Motor neuron (in vitro differentiated cells): Measurements from ENCODE around the gene FANCL. TPM values are rescaled to one million over a fixed set of nuclear protein-coding genes. Genes with fewer than 3 reads are reported as not detected.
A peak's percentile ranks its signal among the peaks of the same experiment; 100 is the strongest.
"Not testable (repeated sequence)": the region's sequence is repeated elsewhere in the genome, so short reads cannot be mapped to it uniquely, and the experiment has no call there.

Experiments
- ATAC-seq, 8 experiments: fragments of 200-7000 bp; cut with Tn5 transposase; replicated peaks in 6 of 8; 2 replicates each; pipeline ENCODE4 v1.8.0; 2021; ENCODE audit warnings: mild to moderate bottlenecking in 8 of 8, moderate library complexity in 8 of 8
- H3K27ac ChIP-seq, 2 donors: fragments of 250-450 bp; sonication (Bioruptor Pico); 2 replicates each; pipeline ENCODE4 v1.9.0; 2021; ENCODE audit warnings: antibody characterized with exemption in 2 of 2, mild to moderate bottlenecking in 2 of 2, moderate library complexity in 1 of 2
- H3K4me1 ChIP-seq, 2 donors: fragments of 250-450 bp; sonication (Bioruptor Pico); replicated peaks in 1 of 2; 2 replicates each; pipeline ENCODE4 v1.6.1; 2021; ENCODE audit warnings: antibody characterized with exemption in 2 of 2, mild to moderate bottlenecking in 2 of 2, moderate library complexity in 1 of 2
- H3K4me3 ChIP-seq, 5 donors: fragments of 250-450 bp; sonication (Bioruptor Pico); 2 replicates each; pipeline ENCODE4 v1.9.0; 2021; ENCODE audit warnings: antibody characterized with exemption in 5 of 5, mild to moderate bottlenecking in 5 of 5, moderate library complexity in 4 of 5
- WGBS, 10 experiments: fragments of 450-650 bp; shearing (Covaris generic); methylation state at CpG; one replicate each; pipeline ENCODE4 v1.0.0; 2022; 5-methylcytosine and 5-hydroxymethylcytosine counted together
- in situ Hi-C, 9 experiments: fragments of 400-800 bp; cut with MboI; loops; one replicate each; pipeline ENCODE4 v1.15.0; 2021; ENCODE audit warnings: low sequenced_read_pairs in 9 of 9, low pct_unique_long_range_greater_than_20kb in 2 of 9; ENCODE audit not compliant: unreplicated experiment in 9 of 9
- total RNA-seq, 8 experiments: library from RNA; unstranded; fragments of 300-600 nt; gene quantifications; 2 replicates each; pipeline versions ENCODE4 v1.2.3 to v1.2.4, GENCODE V29; 2022

FANCL gene
- total RNA-seq, 8 experiments from 2014 or later: 8.9 to 34.0 (median 29.5) TPM

- WGBS, 10 experiments: 91 to 100% (median 95%) methylated on average over 2 of the region's 2 CpGs; no CpG with 5 or more reads in 1 of the 10 experiments
- peaks cover 3 to 22% of the 10 kb centered on the region in 2 donors for H3K4me1 ChIP-seq
- no peak overlapping the region for H3K27ac ChIP-seq
- in situ Hi-C loops: no loop called here
- no peak overlapping the region for H3K4me3 ChIP-seq
- ATAC-seq: no peak
Measured at GRCh38 chr2:58235984-58236383, 5.1 kb downstream of the FANCL start.

DNA sequence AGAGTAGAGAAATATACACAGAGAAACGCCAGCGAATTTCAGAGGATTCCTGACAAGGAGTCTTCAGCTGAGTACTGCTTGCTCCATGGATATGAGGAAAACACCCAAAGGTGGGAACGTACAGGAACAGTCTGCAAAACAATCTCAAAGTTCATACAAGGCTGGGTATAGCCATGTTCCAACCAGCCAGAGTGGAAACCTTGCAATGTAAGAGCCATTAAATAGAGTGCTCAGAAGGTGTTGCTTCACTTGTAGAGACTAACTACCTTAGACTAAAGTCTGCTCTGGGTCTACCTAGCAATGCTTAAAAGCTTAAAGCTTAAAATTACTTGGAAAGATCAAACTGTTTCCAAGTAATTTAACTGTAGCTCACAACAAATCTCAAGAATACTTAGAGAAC lies 6.0 kb downstream of the FANCL start:
- H3K4me1 ChIP-seq: peaks cover 3 to 21% of the 10 kb centered on the region in 2 donors
- in situ Hi-C loops: no loop called here
- H3K4me3 ChIP-seq: no peak overlapping the region
- no peak overlapping the region for H3K27ac ChIP-seq
- no peak for ATAC-seq
- WGBS, 10 experiments: 76 to 100% (median 96%) methylated on average over 2 to 3 of the region's 3 CpGs; no CpG with 5 or more reads in 2 of the 10 experiments

DNA sequence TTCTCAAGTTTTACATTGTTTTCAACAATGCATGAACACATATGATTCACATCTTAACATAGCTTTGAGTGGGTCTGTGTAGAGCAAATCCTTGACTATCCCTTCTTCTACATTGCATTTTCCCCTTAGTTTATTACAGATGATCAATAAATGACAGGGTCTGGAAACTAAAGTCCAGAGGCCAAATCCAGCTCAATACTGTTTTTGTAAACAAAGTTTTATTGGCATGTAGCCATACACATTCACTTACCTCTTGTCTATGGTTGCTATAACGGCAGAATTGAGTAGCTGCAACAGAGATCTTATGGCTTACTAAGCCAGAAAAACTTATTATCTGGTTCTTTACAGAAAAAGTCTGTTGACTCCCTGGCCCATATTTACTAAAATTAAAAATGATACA lies 12.8 kb downstream of the FANCL start:
- 80 to 100% (median 100%) methylated on average over 1 of the region's 1 CpG; no CpG with 5 or more reads in 3 of the 10 experiments for WGBS, 10 experiments
- in situ Hi-C loops: no loop called here
- H3K4me1 ChIP-seq: no peaks in the 10 kb centered on the region

DNA sequence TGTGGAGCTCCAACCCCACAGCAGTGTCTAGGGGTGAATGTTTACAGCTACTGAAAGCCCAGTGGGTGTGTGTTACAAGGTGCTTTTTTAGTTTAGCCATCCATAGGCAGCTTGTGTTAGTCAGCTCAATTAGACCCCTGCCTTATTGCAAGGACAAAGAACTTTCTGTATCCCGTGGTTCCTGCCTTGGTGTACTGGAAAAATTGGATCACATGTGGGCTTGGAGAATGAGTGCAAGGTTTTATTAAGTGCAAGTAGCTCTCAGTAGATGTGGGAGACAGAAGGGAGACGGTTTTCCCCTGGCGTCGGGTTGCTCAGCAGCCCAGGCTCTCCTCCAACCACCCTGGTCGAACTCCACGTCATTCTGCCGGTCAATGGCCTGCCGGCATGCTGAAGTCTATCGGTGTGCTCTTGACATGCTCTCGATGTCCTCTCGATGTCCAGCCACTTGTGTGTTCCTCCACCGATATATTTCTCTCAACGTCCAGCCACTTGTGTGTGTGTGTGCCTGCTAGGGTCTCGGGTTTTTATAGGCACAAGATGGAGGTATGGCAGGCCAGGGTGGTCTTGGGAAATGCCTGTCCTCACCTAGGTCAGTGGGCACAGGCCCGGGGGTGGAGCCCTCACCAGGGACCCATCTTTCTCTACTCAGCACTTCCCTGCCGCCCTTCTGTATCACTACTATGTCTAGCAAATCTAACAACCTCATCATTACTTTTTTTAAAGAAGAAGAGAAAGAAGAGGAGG lies 13.8 kb downstream of the FANCL start:
- in situ Hi-C loops: no loop called here

More for the DNA sequence above, 12.8 kb downstream of the FANCL start:
- no peak for ATAC-seq
- Histone ChIP-seq H3K27ac (no peak overlapping the region), H3K4me3 (no peak overlapping the region)

DNA sequence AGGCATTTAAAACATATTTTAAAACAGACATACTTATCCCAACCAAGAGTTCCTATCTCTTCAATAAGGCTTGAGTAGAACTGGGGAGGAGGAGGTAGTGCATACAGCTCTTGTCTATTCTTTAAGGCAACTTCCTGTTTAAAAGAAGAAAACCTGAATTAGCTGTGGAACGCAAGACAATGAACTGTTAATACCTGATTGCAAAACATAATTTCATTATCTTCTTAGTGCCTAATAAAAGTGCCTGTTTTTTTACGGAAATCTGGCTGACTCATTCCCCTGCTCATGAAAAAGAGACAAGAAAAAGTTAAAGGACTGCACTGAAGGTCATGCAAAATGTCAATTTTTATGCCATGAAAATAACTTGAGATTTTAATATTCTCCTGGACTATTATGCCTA lies 19.2 kb downstream of the FANCL start:
- WGBS, 10 experiments: 81 to 100% (median 94%) methylated on average over 1 to 2 of the region's 2 CpGs
- H3K27ac ChIP-seq: no peak overlapping the region
- in situ Hi-C loops: no loop called here
- H3K4me1 ChIP-seq: no peaks in the 10 kb centered on the region
- ATAC-seq: no peak
- no peak overlapping the region for H3K4me3 ChIP-seq

More for the DNA sequence above, 13.8 kb downstream of the FANCL start:
- WGBS, 10 experiments: 87 to 100% (median 98%) methylated on average over 1 to 9 of the region's 16 CpGs; no CpG with 5 or more reads in 2 of the 10 experiments
- H3K27ac ChIP-seq: no peak overlapping the region
- no peak for ATAC-seq
- H3K4me1 ChIP-seq: no peaks in the 10 kb centered on the region
- H3K4me3 ChIP-seq: no peak overlapping the region

- in situ Hi-C loops: no loop called here
- 92 to 100% (median 100%) methylated on average over 1 of the region's 1 CpG; no CpG with 5 or more reads in 3 of the 10 experiments for WGBS, 10 experiments
- Histone ChIP-seq H3K27ac (no peak overlapping the region), H3K4me1 (no peaks in the 10 kb centered on the region), H3K4me3 (no peak overlapping the region)
- no peak for ATAC-seq
Measured at GRCh38 chr2:58215429-58215828, 25.7 kb downstream of the FANCL start.

DNA sequence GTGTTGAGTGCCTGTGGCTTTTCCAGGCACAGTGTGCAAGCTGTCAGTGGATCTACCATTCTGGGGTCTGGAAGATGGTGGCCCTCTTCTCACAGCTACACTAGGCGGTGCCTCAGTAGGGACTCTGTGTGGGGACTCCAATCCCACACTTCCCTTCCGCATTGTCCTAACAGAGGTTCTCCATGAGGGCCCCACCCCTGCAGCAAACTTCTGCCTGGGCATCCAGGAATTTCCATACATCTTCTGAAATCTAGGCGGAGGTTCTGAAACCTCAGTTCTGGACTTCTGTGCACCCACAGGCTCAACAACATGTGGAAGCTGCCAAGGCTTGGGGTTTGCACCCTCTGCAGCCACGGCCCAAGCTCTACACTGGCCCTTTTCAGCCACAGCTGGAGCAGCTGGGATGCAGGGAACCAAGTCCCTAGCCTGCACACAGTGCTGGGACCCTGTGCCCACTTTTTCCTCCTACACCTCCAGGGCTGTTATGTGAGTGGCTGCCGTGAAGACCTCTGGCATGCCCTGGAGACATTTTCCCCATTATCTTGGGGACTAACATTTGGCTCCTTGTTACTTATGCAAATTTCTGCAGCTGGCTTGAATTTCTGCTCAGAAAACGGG lies 30.1 kb downstream of the FANCL start:
- H3K27ac ChIP-seq: not testable (repeated sequence)
- 45 to 100% (median 95%) methylated on average over 1 to 4 of the region's 6 CpGs; no CpG with 5 or more reads in 2 of the 10 experiments for WGBS, 10 experiments

GRCh38 chr2:58207189-58207588 lies 33.9 kb downstream of the FANCL start:
- no peak overlapping the region for H3K27ac ChIP-seq
- ATAC-seq: no peak
- peaks cover 0 to 5% of the 10 kb centered on the region in 2 donors for H3K4me1 ChIP-seq
- in situ Hi-C loops: no loop called here
- 0 to 100% (median 65%) methylated on average over 1 to 3 of the region's 3 CpGs; no CpG with 5 or more reads in 1 of the 10 experiments for WGBS, 10 experiments
- no peak overlapping the region for H3K4me3 ChIP-seq

More for the DNA sequence above, 30.1 kb downstream of the FANCL start:
- in situ Hi-C loops, H3K4me1 ChIP-seq, H3K4me3 ChIP-seq, ATAC-seq: not testable (repeated sequence)

GRCh38 chr2:58206785-58207184 lies 34.3 kb downstream of the FANCL start:
- in situ Hi-C loops: no loop called here
- no peak for ATAC-seq
- no peak overlapping the region for H3K27ac ChIP-seq
- H3K4me1 ChIP-seq: peaks cover 0 to 5% of the 10 kb centered on the region in 2 donors
- no peak overlapping the region for H3K4me3 ChIP-seq
- 71 to 100% (median 100%) methylated on average over 1 of the region's 1 CpG; no CpG with 5 or more reads in 4 of the 10 experiments for WGBS, 10 experiments

DNA sequence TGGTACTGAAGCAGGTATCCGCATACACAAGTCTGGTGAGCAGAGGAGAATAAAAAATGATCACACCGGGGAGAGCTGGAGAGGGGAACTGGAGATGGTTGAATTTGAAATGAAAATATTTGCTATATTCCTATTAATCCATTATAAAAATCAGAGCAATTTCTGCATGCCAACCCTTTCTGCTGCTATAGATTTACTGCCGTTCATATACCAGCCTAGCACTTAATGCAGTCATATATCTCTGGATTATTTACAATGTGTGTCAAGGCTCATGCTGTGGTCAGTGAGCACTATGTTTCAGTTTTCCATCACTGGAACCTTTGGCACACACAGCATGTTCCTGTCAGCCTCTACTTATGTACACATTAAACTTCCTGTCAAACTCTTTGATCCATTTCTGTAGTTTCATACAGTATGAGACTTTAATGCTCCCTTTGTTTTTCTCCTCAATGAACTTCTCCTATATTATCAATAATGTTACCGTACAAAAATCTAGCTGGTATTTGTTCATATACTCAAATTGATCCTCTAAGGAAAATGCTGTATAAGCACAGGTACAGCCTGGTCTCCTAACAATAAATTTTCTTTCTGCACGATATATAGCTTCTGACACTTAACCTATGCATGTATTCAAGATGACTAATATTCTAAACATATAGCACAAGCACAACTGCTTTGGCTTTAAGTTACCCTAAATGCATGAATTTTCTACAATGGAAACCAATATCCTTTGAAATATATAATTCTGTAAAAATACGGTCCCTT lies 36.7 kb downstream of the FANCL start:
- Histone ChIP-seq H3K4me1 (peaks cover 0 to 5% of the 10 kb centered on the region in 2 donors), H3K27ac (no peak overlapping the region), H3K4me3 (no peak overlapping the region)
- peak in 1 of 8 experiments; percentile 32 for ATAC-seq
- in situ Hi-C loops: no loop called here
- WGBS, 10 experiments: 51 to 96% (median 77%) methylated on average over 3 to 5 of the region's 6 CpGs; no CpG with 5 or more reads in 1 of the 10 experiments

DNA sequence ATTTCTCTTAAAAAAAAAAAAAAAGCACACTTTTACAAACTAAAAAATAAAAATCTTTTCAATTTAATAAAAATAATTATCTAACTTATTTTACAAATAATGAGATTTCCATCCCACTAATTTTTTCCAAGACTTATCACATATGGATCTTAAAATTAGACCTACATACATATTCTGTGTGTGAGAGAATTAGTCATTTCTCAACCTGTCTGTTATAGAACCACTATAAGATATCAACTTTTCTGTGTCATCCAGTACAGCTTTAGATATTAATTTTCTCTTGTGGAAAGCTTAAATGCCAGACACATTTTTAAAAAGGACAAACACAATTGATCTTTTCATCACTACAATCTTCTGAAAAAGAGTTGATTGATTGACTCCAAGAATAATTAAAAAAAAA lies 38.1 kb downstream of the FANCL start:
- H3K4me1 ChIP-seq: peaks cover 0 to 5% of the 10 kb centered on the region in 2 donors
- H3K27ac ChIP-seq: no peak overlapping the region
- no peak overlapping the region for H3K4me3 ChIP-seq
- in situ Hi-C loops: no loop called here
- no peak for ATAC-seq

GRCh38 chr2:58202404-58202803 lies 38.7 kb downstream of the FANCL start:
- H3K4me1 ChIP-seq: peaks cover 0 to 5% of the 10 kb centered on the region in 2 donors
- no peak overlapping the region for H3K4me3 ChIP-seq
- WGBS, 10 experiments: 83 to 100% (median 100%) methylated on average over 1 of the region's 1 CpG; no CpG with 5 or more reads in 1 of the 10 experiments
- ATAC-seq: no peak
- no peak overlapping the region for H3K27ac ChIP-seq
- in situ Hi-C loops: no loop called here

- no peak for ATAC-seq
- Histone ChIP-seq H3K4me3 (no peak overlapping the region), H3K27ac (no peak overlapping the region), H3K4me1 (peaks cover 0 to 3% of the 10 kb centered on the region in 2 donors)
- in situ Hi-C loops: no loop called here
- WGBS, 10 experiments: 17 to 100% (median 80%) methylated on average over 1 to 2 of the region's 2 CpGs; no CpG with 5 or more reads in 2 of the 10 experiments
Measured at GRCh38 chr2:58197894-58198293, 43.2 kb downstream of the FANCL start.
